Measurements from ENCODE around the gene ADRA2B.

DNA sequence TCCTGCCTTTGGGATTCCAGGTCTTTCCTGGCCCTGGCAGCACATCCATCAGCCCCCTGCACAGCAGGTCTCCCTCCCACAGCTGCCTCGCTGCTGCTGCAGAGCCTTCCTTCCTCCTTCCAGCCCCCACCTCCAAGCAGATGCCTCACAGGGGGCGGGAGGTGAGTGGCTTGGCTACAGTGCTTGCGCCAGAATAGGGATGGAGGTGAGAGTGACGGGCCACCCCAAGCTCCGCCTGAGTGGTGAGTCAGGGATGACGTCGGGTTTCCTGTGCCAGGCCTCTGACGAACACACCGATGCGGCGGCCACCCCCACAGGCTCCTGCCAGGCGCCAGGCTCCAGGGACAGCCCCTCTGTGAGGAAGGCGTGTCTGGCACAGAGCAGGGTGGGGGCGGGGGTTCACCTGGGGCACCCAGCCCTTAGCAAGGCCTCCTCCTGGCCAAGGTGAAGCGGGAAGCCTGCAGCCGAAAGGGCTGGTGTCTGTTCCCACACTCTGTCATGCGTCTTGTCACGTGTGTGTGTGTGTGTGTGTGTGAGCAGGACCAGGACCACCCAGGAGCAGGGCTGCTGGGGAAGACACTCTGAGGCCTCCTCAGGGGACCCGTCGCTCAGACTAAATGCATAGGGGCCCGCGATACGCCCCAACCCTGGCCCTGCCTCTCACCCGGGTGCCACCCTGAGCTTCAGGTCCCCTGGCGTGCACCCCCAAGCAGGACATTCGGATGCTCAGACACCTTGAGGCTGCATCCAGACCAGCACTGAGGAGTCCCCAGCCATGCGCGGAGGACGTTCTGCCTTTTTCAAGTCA lies 32.2 kb upstream of the ADRA2B start:
- TF ChIP-seq, protein P1, sequence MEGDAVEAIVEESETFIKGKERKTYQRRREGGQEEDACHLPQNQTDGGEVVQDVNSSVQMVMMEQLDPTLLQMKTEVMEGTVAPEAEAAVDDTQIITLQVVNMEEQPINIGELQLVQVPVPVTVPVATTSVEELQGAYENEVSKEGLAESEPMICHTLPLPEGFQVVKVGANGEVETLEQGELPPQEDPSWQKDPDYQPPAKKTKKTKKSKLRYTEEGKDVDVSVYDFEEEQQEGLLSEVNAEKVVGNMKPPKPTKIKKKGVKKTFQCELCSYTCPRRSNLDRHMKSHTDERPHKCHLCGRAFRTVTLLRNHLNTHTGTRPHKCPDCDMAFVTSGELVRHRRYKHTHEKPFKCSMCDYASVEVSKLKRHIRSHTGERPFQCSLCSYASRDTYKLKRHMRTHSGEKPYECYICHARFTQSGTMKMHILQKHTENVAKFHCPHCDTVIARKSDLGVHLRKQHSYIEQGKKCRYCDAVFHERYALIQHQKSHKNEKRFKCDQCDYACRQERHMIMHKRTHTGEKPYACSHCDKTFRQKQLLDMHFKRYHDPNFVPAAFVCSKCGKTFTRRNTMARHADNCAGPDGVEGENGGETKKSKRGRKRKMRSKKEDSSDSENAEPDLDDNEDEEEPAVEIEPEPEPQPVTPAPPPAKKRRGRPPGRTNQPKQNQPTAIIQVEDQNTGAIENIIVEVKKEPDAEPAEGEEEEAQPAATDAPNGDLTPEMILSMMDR (IDR thresholded peaks at IDR 0.05; ENCODE audit: extremely low read depth in 1 of 2, insufficient read depth in 1 of 2, low read depth in 1 of 2, low read length in 2 of 2): no peak
- TF ChIP-seq POLR2A (IDR thresholded peaks at IDR 0.05; ENCODE audit: low read depth, low read length) (no peak), FOS (IDR thresholded peaks at IDR 0.05; ENCODE audit: borderline replicate concordance, insufficient read depth, low read length) (peak; percentile 36)

All from endothelial cell of umbilical vein (primary cell).